ENCODE measurements around the gene SEC61B.

SEC61B gene

GRCh38 chr9:99221621-99222415, at the start of gene SEC61B, which contains the start of gene ALG2:
SEC61B (plus strand) TSS chr9:99222282; CDS start chr9:99222364, 82 bp downstream.
ALG2 (minus strand) TSS chr9:99221942; CDS start chr9:99221894, 48 bp downstream.
- DNase-seq = peak; percentile 93

GRCh38 chr9:99173570-99174504, 48.2 kb upstream of the SEC61B start:
- DNase-seq = no peak

GRCh38 chr9:99176527-99177013, 45.5 kb upstream of the SEC61B start:
- DNase-seq = no peak

GRCh38 chr9:99177576-99178366, 44.3 kb upstream of the SEC61B start:
- no peak for DNase-seq

- no peak for DNase-seq
Measured at GRCh38 chr9:99178912-99179872, 42.9 kb upstream of the SEC61B start.

GRCh38 chr9:99180199-99180598, 41.9 kb upstream of the SEC61B start:
- no peak for DNase-seq

GRCh38 chr9:99180662-99181061, 41.4 kb upstream of the SEC61B start:
- DNase-seq = no peak

GRCh38 chr9:99181206-99181605, 40.9 kb upstream of the SEC61B start:
- no peak for DNase-seq

GRCh38 chr9:99181621-99182020, 40.5 kb upstream of the SEC61B start:
- peak; percentile 13 for DNase-seq

- DNase-seq = no peak
Measured at GRCh38 chr9:99182356-99182755, 39.7 kb upstream of the SEC61B start.

GRCh38 chr9:99183616-99184015, 38.5 kb upstream of the SEC61B start:
- DNase-seq = no peak

- DNase-seq = no peak
Measured at GRCh38 chr9:99184110-99184474, 38.0 kb upstream of the SEC61B start.

GRCh38 chr9:99184475-99185347, 37.4 kb upstream of the SEC61B start:
- peak; percentile 76 for DNase-seq

GRCh38 chr9:99185348-99185632, 36.8 kb upstream of the SEC61B start:
- DNase-seq = no peak

- no peak for DNase-seq
Measured at GRCh38 chr9:99185934-99186333, 36.1 kb upstream of the SEC61B start.

- no peak for DNase-seq
Measured at GRCh38 chr9:99187311-99187710, 34.8 kb upstream of the SEC61B start.

- no peak for DNase-seq
Measured at GRCh38 chr9:99189186-99189585, 32.9 kb upstream of the SEC61B start.

GRCh38 chr9:99189887-99190596, 32.0 kb upstream of the SEC61B start:
- no peak for DNase-seq

GRCh38 chr9:99190597-99191283, 31.3 kb upstream of the SEC61B start:
- no peak for DNase-seq
